Transverse colon (tissue), 4 donors: ENCODE results near the gene SEL1L3. TPM values are rescaled to one million over a fixed set of nuclear protein-coding genes. Genes with fewer than 3 reads are reported as not detected.

Experiments used
- DNase-seq: peaks from one replicate; pipeline ENCODE4 v3.0.0-alpha.2; 2019
- H3K27ac ChIP-seq, 4 donors: fragments of 200-600 bp; sonication (generic); 2 replicates each; pipeline ENCODE4 v1.5.1; 2016 to 2018; ENCODE audit warnings: inconsistent platforms in 4 of 4
- H3K27me3 ChIP-seq: fragments of 200-600 bp; sonication (generic); 2 replicates; pipeline ENCODE4 v1.5.1; 2017; ENCODE audit warnings: inconsistent platforms
- H3K36me3 ChIP-seq, 4 donors: fragments of 200-600 bp; sonication (generic); 2 replicates each; pipeline ENCODE4 v1.5.1; 2017 to 2019; ENCODE audit warnings: inconsistent platforms in 4 of 4
- H3K4me1 ChIP-seq, 4 donors: fragments of 200-600 bp; sonication (generic); 2 replicates each; pipeline ENCODE4 v1.5.1; 2017 to 2020; ENCODE audit warnings: inconsistent platforms in 4 of 4
- H3K4me3 ChIP-seq, 4 donors: fragments of 200-600 bp; sonication (generic); 1 replicate in 1 of 4; 2 replicates in 3 of 4; pipeline versions ENCODE4 v1.5.1 to v1.6.1; 2017 to 2019; ENCODE audit warnings: inconsistent platforms in 4 of 4
- H3K9me3 ChIP-seq, 2 donors: fragments of 200-600 bp; sonication (generic); 2 replicates each; pipeline ENCODE4 v1.5.1; 2017 to 2019; ENCODE audit warnings: inconsistent platforms in 2 of 2
- EP300 ChIP-seq: sonication (generic); formaldehyde crosslinking; IDR thresholded peaks from one replicate; pipeline ENCODE4 v1.6.1; 2017; ENCODE audit warnings: antibody characterized with exemption, low read depth
- POLR2A ChIP-seq: fragments of 450-650 bp; IDR thresholded peaks from one replicate; pipeline ENCODE4 v1.6.1; 2016; ENCODE audit warnings: antibody characterized with exemption, mild to moderate bottlenecking, moderate library complexity
- POLR2AphosphoS5 ChIP-seq, 3 donors: sonication (generic); formaldehyde crosslinking; IDR thresholded peaks; one replicate each; pipeline ENCODE4 v1.6.1; 2016; ENCODE audit warnings: antibody characterized with exemption in 3 of 3
- WGBS, 2 donors: methylation state at CpG; one replicate each; pipeline ENCODE4 v1.1.5; 2018; ENCODE audit warnings: low coverage in 1 of 2; 5-methylcytosine and 5-hydroxymethylcytosine counted together
- in situ Hi-C, 4 donors: fragments of 200-750 bp; cut with MboI; loops; one replicate each; pipeline versions ENCODE4 v1.15.0 to v1.15.1; 2017; ENCODE audit warnings: low sequenced_read_pairs in 3 of 4, low pct_ligation_motif_present in 1 of 4, low pct_unique_long_range_greater_than_20kb in 1 of 4
- intact Hi-C: fragments of 100-400 bp; cut with DNase I; formaldehyde crosslinking; loops from one replicate; pipeline ENCODE4 v1.15.1; 2023; ENCODE audit warnings: low total_unique reads
- total RNA-seq, 4 donors: library from RNA; depleted of rRNA; stranded (reverse); fragments of >200 nt; gene quantifications; one replicate each; pipeline ENCODE4 v1.1.0, GENCODE V29; 2016
- TF ChIP-seq, protein P1 (sequence below), 5 experiments: fragments of 200-600 bp in 3 of 5; fragments of 450-650 bp in 2 of 5; sonication (generic) in 3 of 5; IDR thresholded peaks; 1 replicate in 2 of 5; 2 replicates in 3 of 5; pipeline ENCODE4 v1.5.1; 2016 to 2017; ENCODE audit warnings: antibody characterized with exemption in 5 of 5, inconsistent platforms in 3 of 5, mild to moderate bottlenecking in 2 of 5, moderate library complexity in 1 of 5

SEL1L3 gene
- total RNA-seq, 4 donors from 2014 or later: 51.3 to 128 (median 98.3) TPM

DNA sequence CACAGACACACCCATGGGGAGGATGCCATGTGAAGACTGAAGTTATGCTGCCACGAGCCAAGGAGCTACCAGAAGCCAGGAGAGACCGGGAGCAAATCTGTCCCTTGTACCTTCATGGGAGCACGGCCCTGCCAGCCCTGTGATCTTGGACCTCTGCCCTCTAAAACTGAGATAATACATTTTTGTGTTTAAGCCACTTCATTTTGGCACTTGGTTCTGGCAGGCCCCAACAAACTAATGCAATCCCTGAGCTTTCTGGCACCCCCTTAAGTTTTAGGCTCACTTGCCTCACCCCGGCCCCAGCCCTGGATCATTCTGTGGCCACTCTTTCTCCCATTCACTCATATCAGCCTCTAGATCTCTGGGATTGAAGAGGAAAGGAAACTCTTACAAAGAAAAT lies 35.4 kb downstream of the SEL1L3 start:
- TF ChIP-seq POLR2A (no peak), EP300 (no peak), POLR2AphosphoS5 (IDR thresholded peaks at IDR 0.05) (no peak)
- TF ChIP-seq, protein P1, sequence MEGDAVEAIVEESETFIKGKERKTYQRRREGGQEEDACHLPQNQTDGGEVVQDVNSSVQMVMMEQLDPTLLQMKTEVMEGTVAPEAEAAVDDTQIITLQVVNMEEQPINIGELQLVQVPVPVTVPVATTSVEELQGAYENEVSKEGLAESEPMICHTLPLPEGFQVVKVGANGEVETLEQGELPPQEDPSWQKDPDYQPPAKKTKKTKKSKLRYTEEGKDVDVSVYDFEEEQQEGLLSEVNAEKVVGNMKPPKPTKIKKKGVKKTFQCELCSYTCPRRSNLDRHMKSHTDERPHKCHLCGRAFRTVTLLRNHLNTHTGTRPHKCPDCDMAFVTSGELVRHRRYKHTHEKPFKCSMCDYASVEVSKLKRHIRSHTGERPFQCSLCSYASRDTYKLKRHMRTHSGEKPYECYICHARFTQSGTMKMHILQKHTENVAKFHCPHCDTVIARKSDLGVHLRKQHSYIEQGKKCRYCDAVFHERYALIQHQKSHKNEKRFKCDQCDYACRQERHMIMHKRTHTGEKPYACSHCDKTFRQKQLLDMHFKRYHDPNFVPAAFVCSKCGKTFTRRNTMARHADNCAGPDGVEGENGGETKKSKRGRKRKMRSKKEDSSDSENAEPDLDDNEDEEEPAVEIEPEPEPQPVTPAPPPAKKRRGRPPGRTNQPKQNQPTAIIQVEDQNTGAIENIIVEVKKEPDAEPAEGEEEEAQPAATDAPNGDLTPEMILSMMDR (IDR thresholded peaks at IDR 0.05): no peak
- Histone ChIP-seq H3K4me1 (no peaks in the 10 kb centered on the region), H3K27me3 (no peaks in the 10 kb centered on the region), H3K9me3 (no peaks in the 10 kb centered on the region), H3K27ac (no peak overlapping the region), H3K4me3 (no peak overlapping the region), H3K36me3 (no peaks in the 10 kb centered on the region)
- intact Hi-C loops (no loop called here), in situ Hi-C loops (no loop called here)
- 80 to 87% methylated on average over 2 to 4 of the region's 4 CpGs for WGBS, 2 donors
- DNase-seq: no peak

DNA sequence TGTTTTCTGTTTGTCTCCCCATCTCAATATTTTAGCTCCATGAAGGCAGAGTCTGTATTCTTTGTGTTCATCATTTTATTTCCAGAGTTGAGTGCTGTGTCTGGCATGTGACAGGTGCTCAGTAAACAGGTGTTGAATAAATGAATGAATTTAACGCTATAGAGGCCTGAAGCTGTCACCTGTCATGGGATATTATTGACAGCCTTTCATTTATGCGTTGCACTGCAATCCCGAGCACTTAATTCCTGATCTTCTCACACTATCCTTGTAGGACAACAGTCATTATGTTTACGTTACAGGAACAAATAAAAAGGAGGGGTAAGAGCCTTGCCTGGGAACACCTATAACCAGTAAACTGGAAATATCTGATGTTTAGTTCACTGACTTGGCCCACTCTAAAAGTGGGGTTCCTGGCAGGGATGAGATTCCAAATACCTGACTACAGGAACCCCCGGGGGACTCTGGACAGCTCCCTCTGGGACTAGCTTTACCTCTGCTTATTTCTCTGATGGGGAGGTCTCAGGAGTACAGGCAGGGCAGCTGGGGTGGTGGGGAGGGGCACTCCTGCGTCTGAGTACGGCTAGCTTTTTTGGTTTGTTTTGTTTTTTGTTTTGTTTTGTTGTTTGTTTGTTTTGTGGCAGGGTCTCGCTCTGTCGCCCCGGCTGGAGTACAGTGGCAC lies 36.6 kb downstream of the SEL1L3 start:
- no peak for DNase-seq
- Histone ChIP-seq H3K27me3 (no peaks in the 10 kb centered on the region), H3K4me1 (no peaks in the 10 kb centered on the region), H3K27ac (no peak overlapping the region), H3K36me3 (peaks cover 0 to under 1% (median 0%) of the 10 kb centered on the region in 4 donors), H3K4me3 (no peak overlapping the region), H3K9me3 (no peaks in the 10 kb centered on the region)
- WGBS, 2 donors: 97% methylated on average over 7 to 10 of the region's 10 CpGs
- in situ Hi-C loops: no loop called here
- no peak for TF ChIP-seq POLR2A
- intact Hi-C loops: no loop called here

DNA sequence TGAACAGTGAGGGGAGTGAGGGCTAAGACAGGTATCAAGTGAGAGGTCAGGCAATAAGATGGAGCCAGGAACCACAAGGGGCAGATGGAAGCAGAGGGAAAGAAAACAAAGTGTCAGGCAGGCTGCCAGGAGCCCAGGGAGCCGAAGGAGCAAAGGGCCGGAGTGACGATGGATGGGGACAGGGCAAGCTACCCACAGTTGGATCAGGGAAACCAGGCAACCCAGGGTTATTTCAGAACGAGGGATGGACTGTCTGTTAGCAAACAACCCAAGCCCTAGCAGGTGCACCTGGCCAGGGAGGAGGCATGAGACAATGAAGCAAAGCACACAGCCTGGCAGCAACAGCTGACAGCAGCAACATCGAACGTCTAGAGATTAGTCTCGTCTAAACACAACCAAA lies 39.2 kb downstream of the SEL1L3 start:
- peaks cover 0 to 19% (median 4%) of the 10 kb centered on the region in 4 donors for H3K36me3 ChIP-seq
- no peaks in the 10 kb centered on the region for H3K9me3 ChIP-seq
- no peak overlapping the region for H3K27ac ChIP-seq
- no peaks in the 10 kb centered on the region for H3K27me3 ChIP-seq
- 81% methylated on average over 7 of the region's 7 CpGs; no CpG with 5 or more reads in 1 of the 2 donors for WGBS, 2 donors
- H3K4me3 ChIP-seq: no peak overlapping the region
- TF ChIP-seq, protein P1 (IDR thresholded peaks at IDR 0.05): no peak
- TF ChIP-seq POLR2A: no peak
- no peak for TF ChIP-seq EP300
- no peak for TF ChIP-seq POLR2AphosphoS5 (IDR thresholded peaks at IDR 0.05)
- no peak for DNase-seq
- in situ Hi-C loops: no loop called here
- intact Hi-C loops: no loop called here
- H3K4me1 ChIP-seq: no peaks in the 10 kb centered on the region

DNA sequence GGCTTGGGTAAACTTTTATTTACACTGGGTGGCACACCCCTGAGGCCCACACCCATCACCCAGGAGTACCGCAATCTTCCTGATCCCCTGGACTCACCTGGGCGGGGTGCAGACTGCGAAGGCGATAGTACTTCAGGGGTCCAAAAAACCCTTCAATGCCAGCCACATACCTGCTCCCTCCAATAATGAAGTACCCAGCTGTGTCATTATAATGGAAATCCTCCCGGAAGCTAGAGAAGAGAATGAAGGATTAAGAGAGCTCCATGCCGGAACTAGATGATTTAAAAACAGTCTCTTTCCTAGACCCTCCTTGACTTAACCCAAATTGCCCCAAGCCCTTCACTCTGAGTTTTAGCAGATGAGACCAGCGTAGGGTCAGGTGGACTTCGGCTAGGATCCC lies 40.9 kb downstream of the SEL1L3 start:
- intact Hi-C loops: no loop called here
- no peak for DNase-seq
- 95% methylated on average over 8 of the region's 8 CpGs; no CpG with 5 or more reads in 1 of the 2 donors for WGBS, 2 donors
- Histone ChIP-seq H3K4me1 (no peaks in the 10 kb centered on the region), H3K27me3 (no peaks in the 10 kb centered on the region), H3K4me3 (no peak overlapping the region), H3K27ac (no peak overlapping the region), H3K9me3 (no peaks in the 10 kb centered on the region), H3K36me3 (peaks cover 0 to 25% (median 4%) of the 10 kb centered on the region in 4 donors)
- in situ Hi-C loops: no loop called here
- TF ChIP-seq, protein P1 (IDR thresholded peaks at IDR 0.05): no peak
- TF ChIP-seq POLR2AphosphoS5 (IDR thresholded peaks at IDR 0.05) (no peak), EP300 (no peak), POLR2A (no peak)
